Retinal pigment epithelial cell (primary cell): ENCODE data around the gene UQCC5.

ENCODE experiments used
- DNase-seq: peaks from one replicate; pipeline ENCODE4 v3.0.0-alpha.2; 2010; ENCODE audit warnings: low read depth
- H3K4me3 ChIP-seq: 2 replicates; pipeline ENCODE4 v1.5.1; 2011; ENCODE audit warnings: mild to moderate bottlenecking, low read length, control low read depth, moderate library complexity
- TF ChIP-seq, protein P1 (sequence below): conservative IDR thresholded peaks from 2 replicates; pipeline ENCODE4 v1.5.1; 2011; ENCODE audit warnings: low read depth, low read length, control low read depth, inconsistent platforms

The UQCC5 gene

GRCh38 chr3:52498137-52499054 lies 38.0 kb upstream of the UQCC5 start:
- DNase-seq: no peak
- H3K4me3 ChIP-seq: no peak overlapping the region
- TF ChIP-seq, protein P1, sequence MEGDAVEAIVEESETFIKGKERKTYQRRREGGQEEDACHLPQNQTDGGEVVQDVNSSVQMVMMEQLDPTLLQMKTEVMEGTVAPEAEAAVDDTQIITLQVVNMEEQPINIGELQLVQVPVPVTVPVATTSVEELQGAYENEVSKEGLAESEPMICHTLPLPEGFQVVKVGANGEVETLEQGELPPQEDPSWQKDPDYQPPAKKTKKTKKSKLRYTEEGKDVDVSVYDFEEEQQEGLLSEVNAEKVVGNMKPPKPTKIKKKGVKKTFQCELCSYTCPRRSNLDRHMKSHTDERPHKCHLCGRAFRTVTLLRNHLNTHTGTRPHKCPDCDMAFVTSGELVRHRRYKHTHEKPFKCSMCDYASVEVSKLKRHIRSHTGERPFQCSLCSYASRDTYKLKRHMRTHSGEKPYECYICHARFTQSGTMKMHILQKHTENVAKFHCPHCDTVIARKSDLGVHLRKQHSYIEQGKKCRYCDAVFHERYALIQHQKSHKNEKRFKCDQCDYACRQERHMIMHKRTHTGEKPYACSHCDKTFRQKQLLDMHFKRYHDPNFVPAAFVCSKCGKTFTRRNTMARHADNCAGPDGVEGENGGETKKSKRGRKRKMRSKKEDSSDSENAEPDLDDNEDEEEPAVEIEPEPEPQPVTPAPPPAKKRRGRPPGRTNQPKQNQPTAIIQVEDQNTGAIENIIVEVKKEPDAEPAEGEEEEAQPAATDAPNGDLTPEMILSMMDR: no peak

DNA sequence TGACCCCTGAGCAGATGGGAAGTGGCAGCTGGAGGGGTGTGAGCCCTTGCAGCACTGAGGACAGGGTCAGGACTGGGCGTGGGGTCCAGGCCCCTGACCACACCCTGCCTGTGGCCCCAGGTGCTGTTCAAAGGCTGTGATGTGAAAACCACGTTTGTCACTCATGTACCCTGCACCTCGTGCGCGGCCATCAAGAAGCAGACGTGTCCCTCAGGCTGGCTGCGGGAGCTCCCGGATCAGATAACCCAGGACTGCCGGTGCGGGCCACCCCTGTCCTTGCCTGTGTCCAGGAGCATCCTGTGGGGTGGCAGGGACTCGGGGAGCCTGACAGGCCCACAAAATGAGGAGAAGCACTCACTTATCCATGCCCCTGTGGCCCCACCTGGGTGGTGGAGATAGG lies 35.4 kb upstream of the UQCC5 start:
- no peak for DNase-seq
- TF ChIP-seq, protein P1: no peak
- H3K4me3 ChIP-seq: no peak overlapping the region

DNA sequence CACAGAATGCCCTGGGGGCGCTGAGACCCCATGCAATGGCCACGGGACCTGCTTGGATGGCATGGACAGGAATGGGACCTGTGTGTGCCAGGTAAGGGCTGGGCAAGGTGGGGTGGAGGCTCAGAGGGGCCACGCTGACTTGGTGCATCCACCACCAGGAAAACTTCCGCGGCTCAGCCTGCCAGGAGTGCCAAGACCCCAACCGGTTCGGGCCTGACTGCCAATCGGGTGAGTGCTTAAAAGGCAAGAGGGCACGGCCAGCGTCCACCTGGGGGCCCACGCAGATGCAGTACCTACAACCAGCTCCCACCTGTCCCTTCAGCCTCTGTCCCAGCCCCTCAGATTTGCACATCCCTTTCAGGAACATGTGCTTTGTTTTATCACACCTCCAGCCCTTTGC lies 34.4 kb upstream of the UQCC5 start:
- no peak overlapping the region for H3K4me3 ChIP-seq
- DNase-seq: no peak
- TF ChIP-seq, protein P1: no peak

DNA sequence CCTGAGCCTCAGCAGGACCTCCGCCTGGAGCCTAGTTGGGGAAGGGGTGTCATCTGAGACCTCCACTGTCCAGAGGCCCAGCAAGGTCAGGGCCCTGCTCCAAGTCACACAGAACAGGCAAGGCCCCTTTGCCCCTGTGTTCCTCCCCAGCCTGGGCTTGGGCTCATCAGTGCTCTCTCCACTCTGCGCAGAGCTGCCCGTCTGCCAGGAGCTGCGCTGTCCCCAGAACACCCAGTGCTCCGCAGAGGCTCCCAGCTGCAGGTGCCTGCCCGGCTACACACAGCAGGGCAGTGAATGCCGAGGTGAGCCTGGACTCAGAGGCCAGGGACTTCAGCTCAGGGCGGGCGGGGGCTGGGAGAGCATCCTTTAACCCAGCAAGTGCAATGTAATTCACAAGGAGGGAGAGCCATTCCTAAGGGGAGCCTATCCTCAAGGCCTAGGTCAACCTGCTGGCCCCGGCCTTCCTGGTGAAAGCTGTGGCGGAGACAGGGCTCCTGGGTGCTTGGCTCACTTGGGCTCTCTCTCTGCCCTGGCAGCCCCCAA lies 33.5 kb upstream of the UQCC5 start:
- H3K4me3 ChIP-seq: no peak overlapping the region
- TF ChIP-seq, protein P1: no peak
- DNase-seq: no peak

DNA sequence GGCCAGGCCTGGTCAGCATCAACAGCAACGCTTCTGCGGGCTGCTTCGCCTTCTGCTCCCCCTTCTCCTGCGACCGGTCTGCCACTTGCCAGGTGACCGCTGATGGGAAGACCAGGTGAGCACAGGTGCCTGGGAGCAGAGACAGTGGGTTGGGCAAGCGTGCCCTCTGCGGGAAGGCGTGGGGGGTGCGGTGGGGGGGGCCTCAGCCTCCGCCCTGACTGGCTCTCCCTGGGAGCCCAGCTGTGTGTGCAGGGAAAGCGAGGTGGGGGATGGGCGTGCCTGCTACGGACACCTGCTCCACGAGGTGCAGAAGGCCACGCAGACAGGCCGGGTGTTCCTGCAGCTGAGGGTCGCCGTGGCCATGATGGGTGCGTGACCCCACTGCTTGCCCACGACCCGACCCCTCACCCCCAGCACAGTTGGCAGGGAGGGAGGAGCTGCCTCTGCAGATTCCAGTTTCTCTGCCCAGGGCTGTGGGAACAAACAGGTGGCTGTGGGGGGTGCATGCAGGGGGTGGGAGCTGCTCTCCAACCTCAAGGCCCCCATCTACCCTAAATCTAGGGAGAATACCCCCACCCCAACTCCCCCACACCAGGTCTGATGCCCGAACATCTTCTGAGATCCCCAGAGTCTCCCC lies 32.5 kb upstream of the UQCC5 start:
- no peak overlapping the region for H3K4me3 ChIP-seq
- TF ChIP-seq, protein P1: no peak
- DNase-seq: no peak

GRCh38 chr3:52504977-52505376 lies 31.4 kb upstream of the UQCC5 start:
- TF ChIP-seq, protein P1: no peak

More at GRCh38 chr3:52504977-52505376, 31.4 kb upstream of the UQCC5 start:
- DNase-seq: no peak
- no peak overlapping the region for H3K4me3 ChIP-seq
